ENCODE data around the gene RNASEH2A.
A peak's percentile ranks its signal among the peaks of the same experiment; 100 is the strongest.

The RNASEH2A gene

DNA sequence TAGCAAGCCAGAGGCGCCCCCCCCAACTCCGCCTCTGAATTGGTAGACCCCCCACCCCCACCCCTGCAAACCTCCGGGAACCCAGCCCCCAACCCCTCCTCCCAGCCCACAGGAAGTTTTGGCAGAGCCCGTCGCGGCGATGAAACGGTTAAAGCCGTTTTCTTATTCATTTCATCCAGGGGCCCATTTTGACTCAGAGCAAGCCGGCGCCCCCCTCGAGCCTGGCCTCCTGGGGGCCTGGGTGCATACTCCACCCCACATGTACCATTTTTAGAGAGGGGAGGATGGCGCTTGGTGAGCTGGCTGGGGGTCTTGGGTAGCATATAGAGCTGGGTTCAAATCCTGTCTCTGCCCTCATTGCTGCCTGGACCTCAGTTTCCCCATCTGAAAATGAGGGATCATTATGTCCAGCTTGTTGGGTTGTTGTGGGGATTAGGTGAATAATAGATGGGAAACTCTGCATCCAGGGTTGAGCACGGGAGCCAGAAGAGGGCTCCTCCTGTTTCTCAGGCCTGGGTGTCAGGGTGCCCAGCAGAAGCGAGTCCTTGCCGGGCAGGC, 23.0 kb upstream of the RNASEH2A start:
- DNase-seq (ENCODE audit: low read depth) = peak; percentile 47

DNA sequence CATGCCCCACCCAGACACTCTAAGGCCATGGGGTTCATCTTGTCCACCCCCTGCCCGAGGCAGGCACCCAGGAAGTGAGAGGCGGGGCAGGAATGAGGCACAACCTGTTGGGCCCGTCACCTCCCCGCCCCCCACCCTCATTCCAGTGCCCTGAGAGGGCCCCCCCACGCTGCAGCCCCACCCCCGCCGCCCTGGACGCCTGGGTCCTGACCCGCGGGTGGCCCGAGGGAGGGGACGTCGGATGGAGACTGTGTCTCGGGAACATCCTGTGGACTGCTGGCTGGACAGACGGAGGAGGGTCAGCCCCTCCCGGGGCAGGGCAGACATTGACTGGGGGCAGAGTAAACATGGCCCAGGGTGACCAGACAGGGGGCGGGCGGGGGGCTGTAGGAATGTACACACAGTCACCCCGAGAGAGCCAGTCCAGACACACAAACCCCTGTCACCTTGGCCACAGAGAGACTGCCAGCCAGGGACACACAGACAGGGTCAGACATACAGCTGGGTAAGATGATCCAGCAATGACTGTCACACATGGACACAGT, 22.5 kb upstream of the RNASEH2A start:
- DNase-seq (ENCODE audit: low read depth) = no peak

DNA sequence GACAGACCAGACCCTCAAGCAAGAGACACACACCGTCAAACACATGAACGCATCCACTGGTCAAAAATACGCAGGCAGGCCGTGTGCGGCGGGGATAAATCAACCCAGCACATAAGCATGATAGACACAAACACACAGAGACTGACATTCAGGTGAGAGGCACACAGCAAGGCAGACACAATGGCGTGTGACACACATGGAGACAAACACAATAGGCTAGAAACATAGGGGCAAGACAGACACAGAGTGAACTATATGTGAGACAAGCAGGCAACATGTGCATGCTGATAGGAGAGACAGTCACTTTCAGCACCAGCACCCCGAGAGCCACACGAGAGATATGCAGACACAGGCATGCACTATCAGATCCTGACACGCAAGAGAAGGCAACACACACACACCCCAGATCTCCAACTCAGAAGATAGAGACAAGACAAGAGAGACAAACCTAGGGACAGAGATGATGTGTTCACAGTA, 22.0 kb upstream of the RNASEH2A start:
- no peak for DNase-seq (ENCODE audit: low read depth)

DNA sequence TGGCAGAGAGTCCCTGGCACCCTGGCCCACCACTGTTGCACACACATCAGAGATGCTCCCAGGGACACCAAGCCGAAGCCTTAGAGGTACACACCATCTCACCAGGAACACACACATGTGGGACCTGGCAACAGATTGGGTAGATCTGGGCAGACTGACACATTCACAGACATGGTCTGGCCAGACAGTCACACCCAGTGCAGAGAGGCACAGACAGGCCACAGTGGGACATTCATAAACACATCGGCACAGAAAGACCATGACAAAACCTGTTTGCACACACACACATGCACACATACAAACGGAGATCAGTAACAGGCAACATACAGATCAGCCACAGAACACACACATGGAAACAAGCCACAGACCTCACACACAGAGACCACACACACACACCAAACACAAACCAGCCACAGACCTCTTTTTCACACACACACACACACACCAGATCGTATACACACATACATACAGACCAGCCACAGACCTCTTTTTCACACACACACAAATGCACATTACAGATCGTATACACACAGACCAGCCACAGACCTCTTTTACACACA, 21.4 kb upstream of the RNASEH2A start:
- DNase-seq (ENCODE audit: low read depth) = no peak

DNA sequence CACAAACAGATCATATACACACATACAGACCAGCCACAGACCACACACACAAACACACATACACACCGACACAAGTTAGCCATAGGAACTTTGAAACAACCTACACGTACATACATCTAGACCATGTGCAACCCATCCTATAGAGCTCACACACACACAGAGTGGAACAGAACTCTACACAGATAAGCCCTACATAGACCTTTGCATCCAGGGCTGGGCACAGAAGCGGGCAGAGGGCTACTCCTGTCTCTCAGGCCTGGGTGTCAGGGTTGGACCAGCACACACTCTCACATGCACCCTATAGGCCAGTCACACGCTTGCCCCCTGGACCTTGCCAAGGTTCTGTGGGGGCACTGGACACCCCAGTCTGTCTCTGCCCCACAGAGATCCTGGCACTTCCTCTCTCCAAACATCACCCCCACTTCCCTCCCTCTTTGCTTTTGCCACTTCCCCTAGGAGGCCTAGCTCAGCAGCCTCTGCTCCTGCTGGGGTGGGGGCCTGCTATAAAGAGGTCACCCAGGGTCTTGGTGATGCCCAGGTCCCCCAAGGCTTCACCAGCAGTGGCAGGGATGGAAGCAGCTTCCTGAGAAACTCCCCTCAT, 20.9 kb upstream of the RNASEH2A start:
- DNase-seq (ENCODE audit: low read depth) = no peak

DNA sequence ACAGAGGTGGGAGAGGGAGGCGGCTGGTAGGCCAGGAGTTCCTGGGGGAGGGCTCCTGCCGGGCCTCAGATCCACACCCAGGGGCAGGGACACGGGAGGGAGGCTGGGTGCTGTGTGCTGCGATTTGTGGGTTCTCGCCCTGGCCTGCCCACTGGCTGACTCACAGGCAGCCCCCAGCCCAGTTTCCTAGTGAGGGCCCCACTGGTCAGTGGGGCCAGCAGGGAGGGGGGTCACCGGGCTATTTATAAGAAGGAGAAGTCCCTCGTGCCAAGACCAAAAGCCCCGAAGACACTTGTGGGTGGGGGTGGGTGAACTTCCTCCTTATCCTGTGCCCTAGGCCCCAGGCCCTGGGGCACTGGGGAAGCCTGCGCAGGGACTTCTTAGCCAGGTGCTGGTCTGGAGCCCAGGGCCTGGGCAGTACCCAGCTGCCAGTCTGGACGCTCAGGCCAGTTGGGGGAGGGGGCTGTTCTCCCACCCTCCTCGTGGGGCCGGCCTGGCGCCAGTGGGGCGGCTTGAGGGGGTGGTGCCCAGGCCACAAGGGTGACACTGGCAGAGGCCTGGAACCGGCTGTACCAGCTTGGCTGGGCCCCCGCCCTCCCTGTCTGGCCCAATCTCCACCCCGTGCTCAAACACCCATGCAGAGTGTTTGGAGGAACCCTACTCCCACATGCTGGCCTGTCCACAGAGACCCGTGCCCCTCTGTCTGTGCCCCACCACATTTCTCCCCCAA, 20.1 kb upstream of the RNASEH2A start:
- DNase-seq (ENCODE audit: low read depth) = no peak

DNA sequence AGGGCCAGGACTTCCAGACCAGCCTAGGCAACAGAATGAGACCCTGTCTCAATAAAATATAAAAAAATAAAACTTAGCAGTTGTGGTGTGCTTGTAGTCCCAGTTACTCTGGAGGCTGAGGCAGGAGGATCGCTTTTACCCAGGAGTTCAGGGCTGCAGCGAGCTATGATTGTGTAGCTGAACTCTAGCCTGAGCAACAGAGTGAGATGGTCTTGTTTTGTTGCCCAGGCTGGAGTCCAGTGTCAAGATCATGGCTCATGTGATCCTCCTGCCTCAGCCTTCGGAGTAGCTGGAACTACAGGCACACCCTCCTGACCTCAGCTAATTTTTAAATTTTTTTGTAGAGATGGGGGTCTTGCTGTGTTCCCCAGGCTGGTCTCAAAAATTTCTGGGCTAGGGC, 19.4 kb upstream of the RNASEH2A start:
- DNase-seq (ENCODE audit: low read depth) = no peak

DNA sequence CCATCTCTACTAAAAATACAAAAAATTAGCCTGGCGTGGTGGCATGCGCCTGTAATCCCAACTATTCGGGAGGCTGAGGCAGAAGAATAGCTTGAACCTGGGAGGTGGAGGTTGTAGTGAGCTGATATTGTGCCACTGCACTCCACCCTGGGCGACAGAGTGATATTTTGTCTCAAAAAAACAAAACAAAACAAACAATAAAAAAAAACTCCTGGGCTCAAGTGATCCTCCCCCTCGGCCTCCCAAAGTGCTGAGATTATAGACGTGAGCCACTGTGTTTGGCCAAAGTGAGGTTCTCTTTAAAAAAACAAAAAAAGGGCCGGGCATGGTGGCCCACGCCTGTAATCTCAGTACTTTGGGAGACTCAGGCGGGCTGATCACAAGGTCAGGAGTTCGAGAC, 18.9 kb upstream of the RNASEH2A start:
- no peak for DNase-seq (ENCODE audit: low read depth)

DNA sequence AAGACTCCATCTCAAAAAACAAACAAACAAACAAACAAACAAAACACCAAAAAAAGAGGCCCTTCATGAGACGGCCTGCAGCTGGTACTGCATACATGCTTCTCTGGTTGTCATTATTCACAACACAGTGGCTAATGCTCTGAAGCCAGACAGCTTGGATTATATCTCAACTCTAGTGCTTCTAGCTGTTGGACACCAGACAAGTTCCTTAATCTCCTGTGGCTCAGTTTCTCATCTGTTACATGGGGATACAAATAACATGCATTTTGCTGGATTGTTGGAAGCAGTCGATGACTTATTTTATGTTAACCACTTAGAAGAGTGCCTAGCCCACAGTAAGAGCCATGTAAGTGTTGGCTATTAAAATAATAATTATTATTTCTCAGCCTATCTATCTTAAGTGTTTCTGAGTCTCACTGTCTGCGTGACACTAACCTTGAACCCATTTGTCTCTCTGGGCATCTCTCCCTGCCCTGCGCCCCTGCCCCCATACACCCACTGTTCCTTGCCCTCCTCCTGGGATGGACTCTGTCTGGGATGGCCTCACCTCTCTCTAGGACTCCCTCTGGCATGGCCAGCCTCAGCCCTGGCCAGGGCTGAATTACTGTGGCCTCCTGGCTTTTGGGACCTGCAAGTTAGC, 18.2 kb upstream of the RNASEH2A start:
- DNase-seq (ENCODE audit: low read depth) = no peak

DNA sequence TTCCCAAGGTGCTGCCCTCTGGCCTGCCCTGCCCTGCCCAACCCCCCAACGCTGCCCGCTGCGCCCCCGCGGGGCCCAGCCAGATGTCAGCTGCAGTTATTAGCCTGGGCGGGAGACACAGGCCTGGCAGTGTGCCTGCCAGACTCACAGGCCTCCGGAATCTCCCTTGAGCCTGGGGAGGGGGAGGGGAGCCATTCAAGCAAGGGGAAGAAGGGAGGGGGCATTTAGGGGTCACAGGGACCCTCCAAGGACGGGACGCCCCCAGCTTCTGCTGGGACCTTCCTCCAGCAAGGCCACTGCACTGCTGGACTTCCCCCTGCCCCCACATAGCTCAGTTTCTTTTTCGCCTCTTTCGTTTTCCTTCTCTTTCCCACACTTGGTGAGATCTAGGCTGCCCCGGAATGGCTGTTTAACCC, 17.7 kb upstream of the RNASEH2A start:
- no peak for DNase-seq (ENCODE audit: low read depth)

DNA sequence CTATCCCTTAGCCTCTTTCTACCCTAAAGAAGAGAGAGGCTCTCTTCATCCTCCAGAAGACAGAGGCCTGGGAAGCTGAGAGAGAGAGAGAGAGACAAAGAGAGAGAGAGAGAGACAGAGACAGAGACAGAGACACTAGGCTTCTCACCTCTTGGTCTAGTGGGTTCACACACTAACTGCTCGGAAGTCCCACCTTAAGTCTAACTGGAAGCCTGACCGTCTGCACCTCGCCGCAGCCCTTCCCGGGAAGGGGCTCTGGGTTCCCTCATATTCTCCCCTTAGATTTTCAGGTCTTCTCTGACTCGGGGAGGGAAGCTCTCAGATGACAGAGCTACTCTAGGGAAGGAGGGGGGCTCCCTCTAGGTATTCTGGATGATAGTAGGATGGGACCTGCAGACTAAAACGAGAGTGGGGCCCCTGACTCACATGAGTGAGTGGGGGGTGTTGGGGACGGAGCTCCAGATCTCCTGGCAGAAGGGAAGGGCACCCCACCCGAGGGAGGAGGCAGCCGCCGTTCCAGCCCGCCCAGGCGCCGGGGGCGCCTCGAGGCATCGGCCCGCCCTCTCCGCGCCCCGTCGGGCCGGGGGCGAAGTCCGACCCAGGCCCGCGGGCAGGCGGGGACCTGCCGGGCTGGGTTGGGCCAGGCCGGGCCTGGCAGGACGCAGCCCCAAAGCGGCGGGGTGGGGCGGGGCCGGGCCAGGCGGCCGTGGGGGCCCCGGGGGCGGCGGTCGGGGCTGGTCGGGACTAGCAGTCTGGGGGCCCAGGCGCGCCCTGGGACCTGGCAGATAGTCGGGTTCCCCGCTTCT, 17.1 kb upstream of the RNASEH2A start:
- no peak for DNase-seq (ENCODE audit: low read depth)

DNA sequence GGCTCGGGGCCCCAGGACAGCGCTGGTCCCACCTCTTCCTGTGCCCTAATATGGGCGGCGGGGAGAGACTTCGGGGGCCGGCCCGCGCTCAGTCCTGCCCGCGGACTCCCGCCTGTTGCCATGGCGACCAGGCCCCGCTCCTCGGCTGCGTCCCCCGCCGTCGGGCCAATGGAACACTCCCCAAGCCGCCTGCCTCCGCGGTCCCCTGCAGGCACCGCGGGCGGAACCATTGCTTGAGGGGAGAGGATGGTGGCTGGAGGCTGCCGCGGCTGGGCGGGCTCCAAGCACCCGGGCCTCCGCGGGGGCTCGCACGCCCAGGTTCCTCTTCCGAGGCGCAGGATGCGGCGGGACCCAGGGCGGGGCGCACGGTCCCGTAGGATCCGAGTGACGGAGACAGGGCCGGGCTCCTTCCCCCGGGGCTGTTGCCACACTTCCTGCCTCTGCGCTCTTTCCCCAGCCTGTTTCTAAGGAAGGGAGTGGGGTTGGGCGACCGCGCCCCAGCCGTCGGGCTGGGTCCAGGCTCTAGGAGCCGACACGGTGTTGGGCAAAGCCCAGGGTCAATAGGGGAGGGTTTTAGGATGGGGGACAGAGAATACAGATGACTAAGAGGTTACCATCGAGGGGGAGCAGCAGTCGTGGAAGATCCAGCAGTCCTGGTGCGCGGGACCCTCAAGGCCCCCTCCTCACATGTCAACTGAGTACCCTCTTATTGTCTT, 16.3 kb upstream of the RNASEH2A start:
- peak; percentile 94 for DNase-seq (ENCODE audit: low read depth)

DNA sequence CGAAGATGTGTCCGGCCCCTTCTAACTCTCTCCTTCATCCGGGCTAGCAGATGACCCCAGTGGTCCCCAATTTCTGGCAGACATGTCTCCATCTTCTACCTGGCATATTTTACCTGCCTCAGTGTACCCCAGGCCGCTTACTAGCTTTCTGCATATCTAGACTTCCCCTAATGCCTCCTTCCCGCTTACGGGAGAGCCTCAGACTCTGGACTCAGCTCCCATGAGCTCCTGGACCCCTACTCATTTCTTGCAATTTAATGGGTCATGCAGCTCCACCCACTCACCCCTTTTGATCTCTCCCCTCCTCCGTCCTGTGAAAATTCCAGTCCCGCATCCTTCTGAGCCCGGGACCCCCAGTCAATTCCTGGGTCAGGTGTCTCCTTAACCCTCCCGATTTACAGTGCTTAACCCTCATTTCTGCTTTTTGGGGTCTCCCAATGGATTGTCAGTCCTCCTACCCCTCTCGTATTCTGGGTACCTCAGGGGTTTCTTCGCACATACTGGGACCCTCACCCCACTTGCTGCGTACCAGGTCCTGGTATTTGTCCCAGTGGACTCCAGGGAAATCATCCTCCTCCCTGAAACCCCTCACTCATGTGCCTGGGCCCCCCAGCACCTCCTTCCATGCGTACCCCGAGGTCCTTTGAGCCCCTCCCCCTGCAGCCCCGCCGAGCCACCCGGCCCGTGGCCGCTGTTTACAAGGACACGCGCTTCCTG, 15.6 kb upstream of the RNASEH2A start:
- DNase-seq (ENCODE audit: low read depth) = no peak

DNA sequence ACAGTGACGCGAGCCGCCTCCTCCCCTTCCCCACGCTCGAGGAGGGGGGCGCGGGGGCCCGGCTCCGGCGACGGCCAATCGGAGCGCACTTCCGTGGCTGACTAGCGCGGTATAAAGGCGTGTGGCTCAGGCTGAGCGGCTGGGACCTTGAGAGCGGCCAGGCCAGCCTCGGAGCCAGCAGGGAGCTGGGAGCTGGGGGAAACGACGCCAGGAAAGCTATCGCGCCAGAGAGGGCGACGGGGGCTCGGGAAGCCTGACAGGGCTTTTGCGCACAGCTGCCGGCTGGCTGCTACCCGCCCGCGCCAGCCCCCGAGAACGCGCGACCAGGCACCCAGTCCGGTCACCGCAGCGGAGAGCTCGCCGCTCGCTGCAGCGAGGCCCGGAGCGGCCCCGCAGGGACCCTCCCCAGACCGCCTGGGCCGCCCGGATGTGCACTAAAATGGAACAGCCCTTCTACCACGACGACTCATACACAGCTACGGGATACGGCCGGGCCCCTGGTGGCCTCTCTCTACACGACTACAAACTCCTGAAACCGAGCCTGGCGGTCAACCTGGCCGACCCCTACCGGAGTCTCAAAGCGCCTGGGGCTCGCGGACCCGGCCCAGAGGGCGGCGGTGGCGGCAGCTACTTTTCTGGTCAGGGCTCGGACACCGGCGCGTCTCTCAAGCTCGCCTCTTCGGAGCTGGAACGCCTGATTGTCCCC, 14.9 kb upstream of the RNASEH2A start, which contains the start of gene JUNB:
Gene JUNB, plus strand, starts transcription at position 142 of the 706 bp plus-strand sequence. Its CDS starts 286 bp downstream, at position 428.
- peak; percentile 93 for DNase-seq (ENCODE audit: low read depth)

DNA sequence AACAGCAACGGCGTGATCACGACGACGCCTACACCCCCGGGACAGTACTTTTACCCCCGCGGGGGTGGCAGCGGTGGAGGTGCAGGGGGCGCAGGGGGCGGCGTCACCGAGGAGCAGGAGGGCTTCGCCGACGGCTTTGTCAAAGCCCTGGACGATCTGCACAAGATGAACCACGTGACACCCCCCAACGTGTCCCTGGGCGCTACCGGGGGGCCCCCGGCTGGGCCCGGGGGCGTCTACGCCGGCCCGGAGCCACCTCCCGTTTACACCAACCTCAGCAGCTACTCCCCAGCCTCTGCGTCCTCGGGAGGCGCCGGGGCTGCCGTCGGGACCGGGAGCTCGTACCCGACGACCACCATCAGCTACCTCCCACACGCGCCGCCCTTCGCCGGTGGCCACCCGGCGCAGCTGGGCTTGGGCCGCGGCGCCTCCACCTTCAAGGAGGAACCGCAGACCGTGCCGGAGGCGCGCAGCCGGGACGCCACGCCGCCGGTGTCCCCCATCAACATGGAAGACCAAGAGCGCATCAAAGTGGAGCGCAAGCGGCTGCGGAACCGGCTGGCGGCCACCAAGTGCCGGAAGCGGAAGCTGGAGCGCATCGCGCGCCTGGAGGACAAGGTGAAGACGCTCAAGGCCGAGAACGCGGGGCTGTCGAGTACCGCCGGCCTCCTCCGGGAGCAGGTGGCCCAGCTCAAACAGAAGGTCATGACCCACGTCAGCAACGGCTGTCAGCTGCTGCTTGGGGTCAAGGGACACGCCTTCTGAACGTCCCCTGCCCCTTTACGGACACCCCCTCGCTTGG, 14.1 kb upstream of the RNASEH2A start:
- peak; percentile 60 for DNase-seq (ENCODE audit: low read depth)

DNA sequence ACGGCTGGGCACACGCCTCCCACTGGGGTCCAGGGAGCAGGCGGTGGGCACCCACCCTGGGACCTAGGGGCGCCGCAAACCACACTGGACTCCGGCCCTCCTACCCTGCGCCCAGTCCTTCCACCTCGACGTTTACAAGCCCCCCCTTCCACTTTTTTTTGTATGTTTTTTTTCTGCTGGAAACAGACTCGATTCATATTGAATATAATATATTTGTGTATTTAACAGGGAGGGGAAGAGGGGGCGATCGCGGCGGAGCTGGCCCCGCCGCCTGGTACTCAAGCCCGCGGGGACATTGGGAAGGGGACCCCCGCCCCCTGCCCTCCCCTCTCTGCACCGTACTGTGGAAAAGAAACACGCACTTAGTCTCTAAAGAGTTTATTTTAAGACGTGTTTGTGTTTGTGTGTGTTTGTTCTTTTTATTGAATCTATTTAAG, 13.5 kb upstream of the RNASEH2A start:
- DNase-seq (ENCODE audit: low read depth) = no peak

DNA sequence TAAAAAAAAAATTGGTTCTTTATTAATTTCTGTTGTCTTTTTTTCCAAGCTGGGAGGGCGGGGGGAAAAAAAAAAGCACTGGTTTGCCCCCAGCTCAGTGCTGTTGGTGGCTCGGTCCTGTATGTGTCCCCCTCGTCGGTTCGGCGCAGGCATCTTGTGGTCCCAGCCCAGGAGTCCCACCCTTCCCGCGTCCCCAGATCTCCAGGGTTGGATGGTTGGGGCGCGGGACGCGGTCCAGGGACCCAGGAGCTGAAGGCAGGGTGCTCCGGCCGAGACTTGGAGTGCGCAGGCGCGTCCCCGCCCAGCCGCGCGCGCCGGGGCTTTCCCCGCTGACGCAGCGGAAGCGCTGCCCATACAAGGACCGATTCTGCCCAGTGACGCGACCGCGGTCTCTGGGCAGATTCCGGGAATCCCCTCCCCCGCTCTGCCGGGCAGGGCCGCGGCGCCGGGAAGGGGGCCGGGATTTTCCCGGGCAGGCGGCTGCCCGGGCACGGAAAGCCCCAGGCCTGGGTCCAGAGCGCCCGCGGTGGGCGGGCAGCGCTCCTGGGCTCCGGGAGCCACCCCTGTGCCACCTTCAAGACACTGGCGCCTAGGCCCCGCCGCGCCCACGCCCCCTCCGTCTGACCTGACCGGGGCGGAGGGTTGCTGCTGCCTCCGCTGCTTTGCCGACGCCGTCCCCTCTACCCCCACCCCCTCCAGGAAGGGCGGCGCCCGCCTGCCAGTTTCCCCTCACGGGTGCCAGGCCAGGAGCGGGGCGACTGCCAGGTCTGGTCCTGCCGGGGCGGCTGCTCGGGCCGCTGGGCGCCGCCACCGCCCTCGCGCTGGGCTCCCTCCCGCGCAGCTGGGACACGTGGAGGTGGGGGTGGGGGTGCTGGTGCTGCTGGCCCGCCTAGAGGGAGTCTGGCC, 12.8 kb upstream of the RNASEH2A start:
- DNase-seq (ENCODE audit: low read depth) = peak; percentile 87

All from stimulated activated CD8-positive, alpha-beta memory T cell treated with anti-CD3 and anti-CD28 coated beads, Interleukin-4, amount 100 ng/mL, for 24 hours (primary cell).